ENCODE measurements around the gene WDR7. TPM values are rescaled to one million over a fixed set of nuclear protein-coding genes. Genes with fewer than 3 reads are reported as not detected.

The WDR7 gene
- total RNA-seq, 4 donors from 2014 or later = 16.2 to 39.4 (median 19.9) TPM

DNA sequence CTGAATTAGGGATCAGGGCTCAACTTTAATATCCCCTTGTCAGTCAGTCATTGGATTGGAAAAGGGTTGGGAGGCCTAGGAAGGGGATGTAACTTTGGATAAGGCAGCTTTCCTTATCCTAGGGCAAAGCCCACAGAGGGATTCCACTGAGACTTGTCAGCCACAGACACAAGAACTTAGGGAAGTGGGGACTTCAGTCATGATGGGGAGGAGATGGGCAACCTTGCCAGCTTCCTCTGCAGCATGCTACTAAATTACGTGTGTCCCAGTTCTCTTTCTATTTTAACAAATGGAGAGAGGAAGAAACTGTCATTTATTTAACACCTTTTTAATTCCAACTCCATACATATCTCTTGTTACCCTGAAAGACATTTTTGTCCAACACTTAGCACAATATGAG lies 237.8 kb downstream of the WDR7 start:
- ATAC-seq (ENCODE audit: low FRiP score) (no peak), DNase-seq (ENCODE audit: low spot score) (no peak)
- TF ChIP-seq, protein P1, sequence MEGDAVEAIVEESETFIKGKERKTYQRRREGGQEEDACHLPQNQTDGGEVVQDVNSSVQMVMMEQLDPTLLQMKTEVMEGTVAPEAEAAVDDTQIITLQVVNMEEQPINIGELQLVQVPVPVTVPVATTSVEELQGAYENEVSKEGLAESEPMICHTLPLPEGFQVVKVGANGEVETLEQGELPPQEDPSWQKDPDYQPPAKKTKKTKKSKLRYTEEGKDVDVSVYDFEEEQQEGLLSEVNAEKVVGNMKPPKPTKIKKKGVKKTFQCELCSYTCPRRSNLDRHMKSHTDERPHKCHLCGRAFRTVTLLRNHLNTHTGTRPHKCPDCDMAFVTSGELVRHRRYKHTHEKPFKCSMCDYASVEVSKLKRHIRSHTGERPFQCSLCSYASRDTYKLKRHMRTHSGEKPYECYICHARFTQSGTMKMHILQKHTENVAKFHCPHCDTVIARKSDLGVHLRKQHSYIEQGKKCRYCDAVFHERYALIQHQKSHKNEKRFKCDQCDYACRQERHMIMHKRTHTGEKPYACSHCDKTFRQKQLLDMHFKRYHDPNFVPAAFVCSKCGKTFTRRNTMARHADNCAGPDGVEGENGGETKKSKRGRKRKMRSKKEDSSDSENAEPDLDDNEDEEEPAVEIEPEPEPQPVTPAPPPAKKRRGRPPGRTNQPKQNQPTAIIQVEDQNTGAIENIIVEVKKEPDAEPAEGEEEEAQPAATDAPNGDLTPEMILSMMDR (IDR thresholded peaks at IDR 0.05) = no peak

DNA sequence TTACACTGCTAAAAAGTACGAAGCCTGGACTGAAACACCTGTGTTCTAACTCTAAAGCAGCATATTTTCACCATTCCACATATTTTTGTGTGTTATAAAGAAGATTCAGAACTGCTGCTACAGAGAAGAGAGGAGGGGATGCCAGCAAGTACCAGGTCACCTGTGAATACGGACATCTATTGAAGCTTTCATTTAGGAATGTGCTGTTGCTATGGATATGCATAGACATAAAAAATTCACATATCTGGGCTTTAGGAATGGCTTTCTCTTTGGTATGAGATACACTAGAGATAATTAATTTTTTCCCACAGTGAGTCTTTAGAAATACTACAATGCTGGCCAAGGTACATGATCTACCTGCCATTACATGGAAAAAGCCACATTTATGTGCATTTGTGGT lies 238.5 kb downstream of the WDR7 start:
- DNase-seq (ENCODE audit: low spot score) = no peak
- TF ChIP-seq, protein P1 (IDR thresholded peaks at IDR 0.05) = no peak
- no peak for ATAC-seq (ENCODE audit: low FRiP score)

DNA sequence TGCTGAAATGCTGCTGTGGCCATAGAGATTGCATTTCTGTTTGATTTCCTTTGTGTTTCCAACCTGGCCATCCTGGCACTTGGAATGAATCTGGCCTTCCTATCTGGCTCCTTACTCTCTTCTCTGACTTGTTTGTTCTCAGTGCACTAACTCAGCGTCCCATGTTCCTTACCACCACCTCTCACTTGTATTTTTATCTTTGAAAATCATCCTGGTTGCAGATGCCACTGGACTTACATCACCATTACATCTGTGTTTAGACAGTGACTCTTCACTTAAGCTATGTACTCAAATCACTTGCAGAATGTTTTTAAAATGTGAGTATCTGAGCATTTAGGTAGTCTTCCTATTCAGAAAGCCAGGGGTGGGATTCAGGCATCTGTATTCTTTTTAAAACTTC lies 239.5 kb downstream of the WDR7 start:
- ATAC-seq (ENCODE audit: low FRiP score) = no peak

DNA sequence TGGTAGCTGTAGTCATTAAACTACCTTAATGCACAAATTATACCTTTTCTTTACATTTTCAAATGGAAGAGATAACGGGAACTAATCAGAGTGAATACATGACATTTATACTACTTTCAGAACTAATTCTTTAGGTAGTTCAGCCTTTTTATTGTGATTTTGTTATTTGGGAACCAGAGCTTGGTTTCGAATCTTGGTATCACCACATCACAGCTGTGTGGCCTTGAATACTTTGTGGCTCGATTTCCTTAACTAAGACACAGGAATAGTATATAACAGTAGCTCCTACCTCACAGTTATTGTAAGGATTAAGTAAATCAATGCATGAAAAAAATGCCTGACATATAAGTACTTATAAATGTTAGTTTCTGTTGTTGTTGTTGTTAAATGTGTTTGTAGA lies 240.0 kb downstream of the WDR7 start:
- ATAC-seq (ENCODE audit: low FRiP score) = no peak
- TF ChIP-seq, protein P1 (IDR thresholded peaks at IDR 0.05) = no peak
- DNase-seq (ENCODE audit: low spot score) = no peak

More for the DNA sequence above, 239.5 kb downstream of the WDR7 start:
- TF ChIP-seq, protein P1 (IDR thresholded peaks at IDR 0.05) = no peak
- DNase-seq (ENCODE audit: low spot score) = no peak

DNA sequence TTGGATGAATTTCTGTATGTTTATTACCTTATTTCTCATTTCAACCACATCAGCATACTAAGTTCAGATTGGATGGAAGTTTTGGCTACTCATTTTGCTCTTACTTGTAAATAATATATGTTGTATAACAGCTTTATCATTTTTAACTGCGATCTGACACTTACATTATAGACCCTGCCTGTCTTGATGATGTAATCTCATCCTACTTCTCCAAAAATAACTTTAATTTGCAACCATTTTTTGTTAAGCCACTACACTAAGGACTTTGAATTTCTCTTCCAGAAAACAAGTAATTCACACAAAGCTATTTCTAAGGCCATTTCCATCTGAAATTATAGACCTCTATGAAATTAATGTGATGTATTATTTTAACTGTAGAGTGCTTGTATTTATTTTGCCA lies 240.7 kb downstream of the WDR7 start:
- ATAC-seq (ENCODE audit: low FRiP score) = no peak
- no peak for DNase-seq (ENCODE audit: low spot score)
- TF ChIP-seq, protein P1 (IDR thresholded peaks at IDR 0.05) = no peak

DNA sequence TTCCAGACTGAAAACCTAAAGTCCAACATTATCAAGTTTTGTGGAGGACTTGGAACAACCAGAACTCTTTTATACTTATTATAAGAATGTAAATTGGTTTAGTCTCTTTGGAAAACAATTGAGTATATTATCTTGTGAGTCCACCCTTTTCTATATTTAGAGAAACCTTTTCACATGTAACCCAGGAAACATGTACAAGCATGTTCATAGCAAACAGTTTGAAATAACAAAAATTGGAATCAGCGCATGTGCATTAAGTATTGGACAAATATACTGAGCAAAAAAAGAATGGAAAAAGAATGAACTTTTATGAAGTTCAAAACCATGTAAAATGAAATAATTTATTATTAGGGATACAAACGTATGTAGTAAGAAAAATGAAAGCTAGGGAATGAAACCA lies 246.0 kb downstream of the WDR7 start:
- ATAC-seq (ENCODE audit: low FRiP score) (no peak), DNase-seq (ENCODE audit: low spot score) (no peak)
- TF ChIP-seq, protein P1 (IDR thresholded peaks at IDR 0.05) = no peak

DNA sequence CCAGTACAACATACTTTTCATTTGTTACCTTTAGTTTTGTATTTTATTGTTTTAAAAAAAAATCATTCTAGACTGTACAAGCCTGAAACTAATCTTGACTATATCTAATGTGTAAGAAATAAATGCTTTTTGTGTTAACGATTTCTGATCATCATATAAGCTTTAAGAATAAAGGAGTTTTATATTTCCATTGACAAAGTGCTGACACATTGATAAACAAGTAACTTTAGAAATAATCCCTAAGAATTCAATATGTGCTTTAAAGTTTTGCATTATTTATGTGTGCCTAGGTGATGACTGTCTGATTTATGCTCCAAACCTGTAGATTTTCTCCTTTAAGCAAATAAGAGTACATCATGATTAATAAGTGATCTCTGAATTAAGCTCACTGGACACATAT lies 248.5 kb downstream of the WDR7 start:
- DNase-seq (ENCODE audit: low spot score) (no peak), ATAC-seq (ENCODE audit: low FRiP score) (no peak)
- TF ChIP-seq, protein P1 (IDR thresholded peaks at IDR 0.05) = no peak

Data from omental fat pad (tissue), 4 donors.